Glomerular visceral epithelial cell (primary cell): ENCODE results near the gene FMO5.

ENCODE experiments used
- DNase-seq: peaks from one replicate; pipeline ENCODE4 v3.0.0-alpha.2; 2016; ENCODE audit errors: extremely low spot score

Gene FMO5

DNA sequence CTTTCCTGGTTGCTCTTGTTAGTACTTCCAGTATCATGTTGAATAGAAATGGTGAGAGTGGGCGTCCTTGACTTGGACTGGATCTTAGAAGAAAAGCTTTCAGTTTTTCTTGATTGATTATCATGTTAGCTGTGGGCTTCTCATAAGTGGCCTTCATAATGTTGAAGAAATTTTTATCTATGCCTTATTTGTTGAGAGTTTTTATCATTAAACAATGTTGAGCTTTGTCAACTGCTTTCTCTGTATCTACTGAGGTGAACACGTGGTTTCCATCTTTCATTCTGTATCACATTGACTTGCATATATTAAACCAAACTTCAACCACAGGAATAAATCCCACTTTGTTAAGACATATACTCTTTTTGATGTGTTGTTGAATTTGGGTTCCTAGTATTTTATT, 82.3 kb downstream of the FMO5 start:
- no peak for DNase-seq
